ENCODE measurements around the gene CNBD2.
"Not testable (repeated sequence)": the region's sequence is repeated elsewhere in the genome, so short reads cannot be mapped to it uniquely, and the experiment has no call there.

DNA sequence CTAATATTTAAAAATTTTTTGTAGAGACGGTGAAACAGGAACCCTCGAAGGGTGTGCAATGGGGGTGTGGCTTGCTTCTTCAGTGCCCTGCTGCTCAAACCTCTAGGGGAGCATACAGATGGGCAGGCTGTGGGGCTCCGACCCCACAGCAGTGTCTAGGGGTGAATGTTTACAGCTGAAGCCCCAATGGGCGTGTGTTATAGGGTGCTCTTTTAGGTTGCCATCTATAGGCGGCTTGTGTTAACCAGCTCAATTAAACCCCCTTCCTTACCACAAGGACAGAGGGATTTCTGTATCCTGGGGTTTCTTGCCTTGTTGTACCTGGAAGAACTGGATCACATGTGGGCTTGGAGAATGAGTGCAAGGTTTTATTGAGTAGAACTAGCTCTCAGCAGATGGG lies 109.4 kb downstream of the CNBD2 start:
- TF ChIP-seq, protein P1, sequence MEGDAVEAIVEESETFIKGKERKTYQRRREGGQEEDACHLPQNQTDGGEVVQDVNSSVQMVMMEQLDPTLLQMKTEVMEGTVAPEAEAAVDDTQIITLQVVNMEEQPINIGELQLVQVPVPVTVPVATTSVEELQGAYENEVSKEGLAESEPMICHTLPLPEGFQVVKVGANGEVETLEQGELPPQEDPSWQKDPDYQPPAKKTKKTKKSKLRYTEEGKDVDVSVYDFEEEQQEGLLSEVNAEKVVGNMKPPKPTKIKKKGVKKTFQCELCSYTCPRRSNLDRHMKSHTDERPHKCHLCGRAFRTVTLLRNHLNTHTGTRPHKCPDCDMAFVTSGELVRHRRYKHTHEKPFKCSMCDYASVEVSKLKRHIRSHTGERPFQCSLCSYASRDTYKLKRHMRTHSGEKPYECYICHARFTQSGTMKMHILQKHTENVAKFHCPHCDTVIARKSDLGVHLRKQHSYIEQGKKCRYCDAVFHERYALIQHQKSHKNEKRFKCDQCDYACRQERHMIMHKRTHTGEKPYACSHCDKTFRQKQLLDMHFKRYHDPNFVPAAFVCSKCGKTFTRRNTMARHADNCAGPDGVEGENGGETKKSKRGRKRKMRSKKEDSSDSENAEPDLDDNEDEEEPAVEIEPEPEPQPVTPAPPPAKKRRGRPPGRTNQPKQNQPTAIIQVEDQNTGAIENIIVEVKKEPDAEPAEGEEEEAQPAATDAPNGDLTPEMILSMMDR (IDR thresholded peaks at IDR 0.05) = not testable (repeated sequence)
- not testable (repeated sequence) for TF ChIP-seq EZH2 (IDR thresholded peaks at IDR 0.05; ENCODE audit: borderline replicate concordance, insufficient read depth, low read depth, low read length, poor library complexity, severe bottlenecking)

All from B cell (primary cell).